Neural cell (in vitro differentiated cells): ENCODE measurements around the gene MLPH. TPM values are rescaled to one million over a fixed set of nuclear protein-coding genes. Genes with fewer than 3 reads are reported as not detected.

ENCODE experiments used
- H2AFZ ChIP-seq: fragments of 200-600, 300-800 bp; sonication (generic), shearing (Covaris generic); 2 replicates; pipeline ENCODE4 v1.6.0; 2014; ENCODE audit warnings: low read depth, mild to moderate bottlenecking, antibody characterized with exemption, low read length, moderate library complexity
- H3F3A ChIP-seq: fragments of 200-600 bp; shearing (Covaris generic); 2 replicates; pipeline ENCODE4 v1.6.1; 2016; ENCODE audit warnings: mild to moderate bottlenecking, moderate library complexity, mixed read lengths, antibody characterized with exemption, low read length; ENCODE audit not compliant: insufficient read depth, poor library complexity, severe bottlenecking
- H3K27ac ChIP-seq: fragments of 200-600, 300-800 bp; sonication (generic), shearing (Covaris generic); 2 replicates; pipeline ENCODE4 v1.5.1; 2014; ENCODE audit warnings: mild to moderate bottlenecking, low read length, moderate library complexity
- H3K27me3 ChIP-seq: fragments of 300-800, 200-600 bp; sonication (generic), shearing (Covaris generic); 2 replicates; pipeline ENCODE4 v1.6.0; 2014; ENCODE audit warnings: mild to moderate bottlenecking, low read depth, low read length, moderate library complexity; ENCODE audit not compliant: insufficient read depth
- H3K36me3 ChIP-seq: fragments of 300-800, 200-600 bp; sonication (generic), shearing (Covaris generic); 2 replicates; pipeline ENCODE4 v1.5.1; 2014; ENCODE audit warnings: mild to moderate bottlenecking, antibody characterized with exemption, low read length, moderate library complexity; ENCODE audit not compliant: insufficient read depth
- H3K4me2 ChIP-seq: fragments of 300-800, 200-600 bp; sonication (generic), shearing (Covaris generic); 2 replicates; pipeline ENCODE4 v1.6.0; 2014; ENCODE audit warnings: mild to moderate bottlenecking, low read length
- H3K4me3 ChIP-seq: fragments of 300-800, 200-600 bp; sonication (generic), shearing (Covaris generic); 2 replicates; pipeline ENCODE4 v1.5.1; 2014; ENCODE audit warnings: mild to moderate bottlenecking, low read length, moderate library complexity
- H3K79me2 ChIP-seq: fragments of 200-600 bp; shearing (Covaris generic); replicated peaks from 2 replicates; pipeline ENCODE4 v1.6.0; 2014; ENCODE audit warnings: mild to moderate bottlenecking, low read length, moderate library complexity; ENCODE audit not compliant: insufficient read depth
- H3K9ac ChIP-seq: fragments of 300-800, 200-600 bp; sonication (generic), shearing (Covaris generic); 2 replicates; pipeline ENCODE4 v1.6.1; 2016; ENCODE audit warnings: mild to moderate bottlenecking, low read length, mixed read lengths
- H3K9me2 ChIP-seq: fragments of 200-600 bp; shearing (Covaris generic); 2 replicates; pipeline ENCODE4 v1.6.1; 2016; ENCODE audit warnings: mild to moderate bottlenecking, low read length, mixed read lengths; ENCODE audit not compliant: insufficient read depth
- H3K9me3 ChIP-seq: fragments of 200-600, 300-800 bp; sonication (generic), shearing (Covaris generic); 2 replicates; pipeline ENCODE4 v1.6.1; 2016; ENCODE audit warnings: mild to moderate bottlenecking, mixed run types, low read length, moderate library complexity, mixed read lengths
- H4K20me1 ChIP-seq: fragments of 200-600 bp; shearing (Covaris generic); 2 replicates; pipeline ENCODE4 v1.6.1; 2016; ENCODE audit warnings: mild to moderate bottlenecking, mixed run types; ENCODE audit not compliant: insufficient read depth
- CTCF ChIP-seq: fragments of 450-650 bp; IDR thresholded peaks from 2 replicates; pipeline ENCODE4 v1.5.1; 2014; ENCODE audit warnings: antibody characterized with exemption, mild to moderate bottlenecking, moderate library complexity; ENCODE audit not compliant: poor library complexity, severe bottlenecking
- EP300 ChIP-seq: fragments of 450-650 bp; conservative IDR thresholded peaks from 2 replicates; pipeline ENCODE4 v1.6.1; 2014; ENCODE audit warnings: antibody characterized with exemption, mild to moderate bottlenecking, moderate library complexity; ENCODE audit not compliant: poor library complexity, severe bottlenecking
- EZH2 ChIP-seq: fragments of 200-600, 300-800 bp; shearing (Covaris generic), sonication (generic); IDR thresholded peaks from 2 replicates; pipeline ENCODE4 v1.6.1; 2014; ENCODE audit warnings: antibody characterized with exemption, low read length, borderline replicate concordance, mild to moderate bottlenecking; ENCODE audit not compliant: insufficient read depth, poor library complexity, severe bottlenecking
- MXI1 ChIP-seq: fragments of 450-650 bp; conservative IDR thresholded peaks from 2 replicates; pipeline ENCODE4 v1.6.1; 2014; ENCODE audit warnings: antibody characterized with exemption, mild to moderate bottlenecking; ENCODE audit not compliant: poor library complexity, severe bottlenecking
- POLR2AphosphoS5 ChIP-seq: IDR thresholded peaks from 2 replicates; pipeline ENCODE4 v1.6.1; 2012
- RAD21 ChIP-seq: fragments of 450-650 bp; conservative IDR thresholded peaks from 2 replicates; pipeline ENCODE4 v1.6.1; 2014; ENCODE audit warnings: antibody characterized with exemption, mild to moderate bottlenecking, moderate library complexity
- SMC3 ChIP-seq: fragments of 450-650 bp; conservative IDR thresholded peaks from 2 replicates; pipeline ENCODE4 v1.6.1; 2014; ENCODE audit warnings: antibody characterized with exemption, mild to moderate bottlenecking, moderate library complexity; ENCODE audit not compliant: poor library complexity
- TAF1 ChIP-seq: IDR thresholded peaks from 2 replicates; pipeline ENCODE4 v1.6.1; 2012; ENCODE audit warnings: low read depth
- polyA plus RNA-seq: library from polyadenylated mRNA; depleted of rRNA; stranded (reverse); fragments of >200 nt; gene quantifications from 2 replicates; pipeline ENCODE4 v1.2.3, GENCODE V29; 2014
- TF ChIP-seq, protein P1 (sequence below): IDR thresholded peaks from 2 replicates; pipeline ENCODE4 v1.6.1; 2012; ENCODE audit warnings: borderline replicate concordance

Gene MLPH
- polyA plus RNA-seq, 1 donor from 2014 or later: not detected

DNA sequence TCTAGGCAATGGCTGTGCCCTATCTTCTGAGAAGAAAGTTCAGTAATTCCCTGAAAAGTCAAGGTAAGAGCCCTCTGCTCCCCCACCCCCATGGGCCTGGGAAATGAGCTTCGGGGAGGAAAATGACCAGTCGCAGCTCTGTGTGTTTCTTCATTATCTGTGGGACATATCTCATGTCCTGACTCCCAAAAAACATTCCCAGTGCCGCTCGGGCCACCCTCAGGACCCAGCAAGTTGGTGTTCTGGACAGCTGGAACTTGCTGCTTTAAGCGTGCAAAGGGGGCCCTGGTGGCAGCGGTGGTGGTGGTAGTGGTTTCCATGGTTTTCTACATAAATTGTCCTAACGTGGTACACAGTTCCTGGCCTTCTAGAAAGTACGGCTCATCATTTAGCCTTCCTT is 62.2 kb downstream of the MLPH start:
- Histone ChIP-seq H3K79me2 (no peaks in the 10 kb centered on the region), H3K27ac (no peak overlapping the region), H3K9me3 (no peaks in the 10 kb centered on the region), H3K4me3 (no peak overlapping the region), H3K4me2 (no peak overlapping the region), H3K36me3 (no peaks in the 10 kb centered on the region), H3F3A (no peaks in the 10 kb centered on the region), H3K9ac (no peak overlapping the region), H4K20me1 (no peaks in the 10 kb centered on the region), H3K27me3 (no peaks in the 10 kb centered on the region), H3K9me2 (no peaks in the 10 kb centered on the region), H2AFZ (no peak overlapping the region)
- no peak for TF ChIP-seq POLR2AphosphoS5
- TF ChIP-seq EP300: no peak
- no peak for TF ChIP-seq CTCF
- no peak for TF ChIP-seq TAF1
- TF ChIP-seq MXI1: no peak
- TF ChIP-seq, protein P1, sequence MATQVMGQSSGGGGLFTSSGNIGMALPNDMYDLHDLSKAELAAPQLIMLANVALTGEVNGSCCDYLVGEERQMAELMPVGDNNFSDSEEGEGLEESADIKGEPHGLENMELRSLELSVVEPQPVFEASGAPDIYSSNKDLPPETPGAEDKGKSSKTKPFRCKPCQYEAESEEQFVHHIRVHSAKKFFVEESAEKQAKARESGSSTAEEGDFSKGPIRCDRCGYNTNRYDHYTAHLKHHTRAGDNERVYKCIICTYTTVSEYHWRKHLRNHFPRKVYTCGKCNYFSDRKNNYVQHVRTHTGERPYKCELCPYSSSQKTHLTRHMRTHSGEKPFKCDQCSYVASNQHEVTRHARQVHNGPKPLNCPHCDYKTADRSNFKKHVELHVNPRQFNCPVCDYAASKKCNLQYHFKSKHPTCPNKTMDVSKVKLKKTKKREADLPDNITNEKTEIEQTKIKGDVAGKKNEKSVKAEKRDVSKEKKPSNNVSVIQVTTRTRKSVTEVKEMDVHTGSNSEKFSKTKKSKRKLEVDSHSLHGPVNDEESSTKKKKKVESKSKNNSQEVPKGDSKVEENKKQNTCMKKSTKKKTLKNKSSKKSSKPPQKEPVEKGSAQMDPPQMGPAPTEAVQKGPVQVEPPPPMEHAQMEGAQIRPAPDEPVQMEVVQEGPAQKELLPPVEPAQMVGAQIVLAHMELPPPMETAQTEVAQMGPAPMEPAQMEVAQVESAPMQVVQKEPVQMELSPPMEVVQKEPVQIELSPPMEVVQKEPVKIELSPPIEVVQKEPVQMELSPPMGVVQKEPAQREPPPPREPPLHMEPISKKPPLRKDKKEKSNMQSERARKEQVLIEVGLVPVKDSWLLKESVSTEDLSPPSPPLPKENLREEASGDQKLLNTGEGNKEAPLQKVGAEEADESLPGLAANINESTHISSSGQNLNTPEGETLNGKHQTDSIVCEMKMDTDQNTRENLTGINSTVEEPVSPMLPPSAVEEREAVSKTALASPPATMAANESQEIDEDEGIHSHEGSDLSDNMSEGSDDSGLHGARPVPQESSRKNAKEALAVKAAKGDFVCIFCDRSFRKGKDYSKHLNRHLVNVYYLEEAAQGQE: no peak
- no peak for TF ChIP-seq RAD21
- TF ChIP-seq SMC3: no peak
- TF ChIP-seq EZH2: no peak

GRCh38 chr2:237549643-237550415 is 62.8 kb downstream of the MLPH start:
- H3K4me3 ChIP-seq: no peak overlapping the region
- TF ChIP-seq SMC3 (no peak), RAD21 (no peak)
- TF ChIP-seq, protein P1: no peak
- no peaks in the 10 kb centered on the region for H3F3A ChIP-seq
- H3K27me3 ChIP-seq: no peaks in the 10 kb centered on the region
- no peaks in the 10 kb centered on the region for H4K20me1 ChIP-seq
- H3K9me3 ChIP-seq: no peaks in the 10 kb centered on the region
- no peaks in the 10 kb centered on the region for H3K79me2 ChIP-seq
- H3K27ac ChIP-seq: no peak overlapping the region
- H2AFZ ChIP-seq: no peak overlapping the region
- no peak overlapping the region for H3K9ac ChIP-seq
- H3K9me2 ChIP-seq: no peaks in the 10 kb centered on the region
- H3K36me3 ChIP-seq: no peaks in the 10 kb centered on the region
- no peak overlapping the region for H3K4me2 ChIP-seq
